Dermis microvascular lymphatic vessel endothelial cell (primary cell): Measurements from ENCODE around the gene RNF212. TPM values are rescaled to one million over a fixed set of nuclear protein-coding genes. Genes with fewer than 3 reads are reported as not detected.

ENCODE experiments used
- DNase-seq, 2 donors: peaks; one replicate each; pipeline versions ENCODE4 v3.0.0 to v3.0.0-alpha.2; 2010; ENCODE audit warnings: low read depth in 2 of 2
- total RNA-seq: library from RNA; depleted of rRNA; stranded (reverse); fragments of >200 nt; gene quantifications from 2 replicates; pipeline ENCODE4 v1.2.1, GENCODE V29; 2014

Gene RNF212
- total RNA-seq, 1 donor from 2014 or later, result 0.39 TPM

GRCh38 chr4:1090465-1091440 lies 22.6 kb downstream of the RNF212 start:
- DNase-seq, result no peak

- DNase-seq, result no peak
Observed at GRCh38 chr4:1090036-1090435, 23.3 kb downstream of the RNF212 start.

DNA sequence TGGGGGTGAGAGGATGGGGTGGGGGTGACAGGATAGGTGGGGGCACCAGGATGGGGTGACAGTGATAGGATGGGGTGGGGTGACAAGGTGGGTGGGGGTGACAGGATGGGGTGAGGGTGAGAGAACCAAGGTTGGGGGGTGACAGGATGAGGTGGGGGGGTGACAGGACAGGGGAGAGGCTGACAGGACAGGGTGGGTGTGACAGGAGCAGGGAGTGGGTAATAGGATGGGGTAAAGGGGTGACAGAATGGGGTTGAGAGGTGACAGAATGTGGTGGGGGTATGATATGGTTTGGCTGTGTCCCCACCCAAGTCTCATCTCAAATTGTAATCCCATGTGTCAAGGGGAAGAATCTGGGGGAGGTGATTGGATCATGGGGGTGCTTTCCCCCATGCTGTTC lies 26.0 kb downstream of the RNF212 start:
- no peak for DNase-seq

- DNase-seq, result no peak
Observed at GRCh38 chr4:1086011-1086410, 27.4 kb downstream of the RNF212 start.

DNA sequence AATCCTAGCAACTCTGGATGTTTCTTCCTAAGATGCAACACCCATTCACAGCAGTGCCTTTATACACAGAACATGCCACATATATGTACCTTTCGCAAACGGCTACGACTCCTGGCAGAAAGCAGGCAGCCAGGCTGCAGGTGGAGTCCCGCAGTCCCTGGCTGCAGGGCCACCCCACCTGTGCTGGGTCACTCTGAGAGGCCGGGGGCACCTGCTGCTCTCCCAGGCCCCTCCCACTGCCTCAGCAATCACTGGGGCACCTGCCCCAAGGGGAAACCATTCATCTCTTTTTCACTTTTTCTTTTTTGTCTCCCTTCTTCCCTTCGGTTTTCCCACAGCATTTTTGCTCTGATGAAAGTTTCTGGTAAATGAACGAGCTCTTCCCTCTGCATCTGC lies 28.0 kb downstream of the RNF212 start:
- no peak for DNase-seq

GRCh38 chr4:1084796-1085403 lies 28.5 kb downstream of the RNF212 start:
- DNase-seq, result no peak

GRCh38 chr4:1084394-1084793 lies 29.0 kb downstream of the RNF212 start:
- no peak for DNase-seq

- DNase-seq, result peak in 1 of 2 donors; percentile 16
Observed at GRCh38 chr4:1082215-1083182, 30.9 kb downstream of the RNF212 start.

DNA sequence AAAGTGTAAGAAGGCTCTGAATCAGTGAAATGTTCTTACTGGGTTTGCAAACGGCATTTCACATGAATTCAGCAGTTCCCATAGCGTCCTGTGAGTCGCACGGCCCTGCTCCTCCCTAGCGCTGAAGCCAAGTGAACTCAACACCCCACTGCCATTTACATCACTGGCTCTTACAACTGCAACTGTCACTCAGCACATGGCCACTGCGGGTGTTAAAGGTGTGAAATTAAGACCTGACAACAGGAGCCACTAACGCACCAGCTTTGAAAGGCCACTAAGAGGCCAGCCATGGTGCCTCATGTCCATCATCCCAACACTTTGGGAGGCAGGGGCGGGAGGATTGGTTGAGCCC lies 31.7 kb downstream of the RNF212 start:
- DNase-seq, result no peak

- DNase-seq, result no peak
Observed at GRCh38 chr4:1080961-1081688, 32.2 kb downstream of the RNF212 start.

DNA sequence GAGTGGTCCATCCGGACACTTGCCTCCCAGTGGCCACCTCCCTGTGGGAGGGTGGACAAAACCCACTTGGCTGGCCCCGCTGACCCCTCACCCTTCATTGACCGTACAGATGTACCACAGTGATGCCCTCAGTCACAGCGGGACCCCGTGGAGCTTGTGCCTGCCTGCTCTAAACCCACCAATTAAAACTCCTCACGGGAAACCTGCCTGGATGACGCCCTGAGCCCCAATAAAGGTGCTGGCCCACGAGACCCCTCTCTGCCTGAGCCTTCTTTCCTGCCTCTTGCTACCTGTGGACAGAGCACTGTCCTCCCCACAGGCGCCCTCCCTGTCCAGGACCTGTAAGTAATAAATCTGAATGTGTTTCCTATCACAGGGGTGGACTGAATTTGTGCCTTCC lies 32.9 kb downstream of the RNF212 start:
- no peak for DNase-seq

- no peak for DNase-seq
Observed at GRCh38 chr4:1079711-1080265, 33.6 kb downstream of the RNF212 start.

GRCh38 chr4:1078490-1078889 lies 34.9 kb downstream of the RNF212 start:
- no peak for DNase-seq

- no peak for DNase-seq
Observed at GRCh38 chr4:1077711-1078477, 35.5 kb downstream of the RNF212 start.

GRCh38 chr4:1075809-1076699 lies 37.3 kb downstream of the RNF212 start:
- no peak for DNase-seq

DNA sequence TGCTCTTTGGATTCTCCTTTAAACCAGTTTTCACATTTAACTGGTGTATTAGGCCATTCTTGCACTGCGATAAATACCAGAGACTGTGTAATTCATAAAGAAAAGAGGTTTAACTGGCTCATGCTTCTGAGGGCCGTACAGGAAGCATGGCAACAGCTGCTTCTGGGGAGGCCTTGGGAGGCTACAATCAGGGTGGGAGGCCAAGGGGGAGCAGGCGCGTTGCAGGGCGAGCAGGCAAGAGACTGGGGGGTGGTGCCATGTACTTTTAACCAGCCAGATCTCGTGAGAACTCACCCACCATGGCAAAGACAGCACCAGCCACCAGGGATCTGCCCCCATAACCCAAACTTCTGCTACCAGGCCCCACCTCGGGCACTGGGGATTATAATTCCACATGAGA lies 38.1 kb downstream of the RNF212 start:
- no peak for DNase-seq

GRCh38 chr4:1074077-1074476 lies 39.3 kb downstream of the RNF212 start:
- DNase-seq, result no peak

GRCh38 chr4:1072830-1073446 lies 40.4 kb downstream of the RNF212 start:
- peak; percentile 39 to 68 for DNase-seq

GRCh38 chr4:1069394-1069793 lies 44.0 kb downstream of the RNF212 start:
- no peak for DNase-seq
